CD4-positive, CD25-positive, alpha-beta regulatory T cell (primary cell): ENCODE measurements around the gene OFD1. TPM values are rescaled to one million over a fixed set of nuclear protein-coding genes. Genes with fewer than 3 reads are reported as not detected.

Experiments used
- ATAC-seq, 2 donors: fragments of 150-1000 bp; cut with Tn5 transposase; one replicate each; pipeline ENCODE4 v1.10.0; 2021; ENCODE audit warnings: low read depth in 2 of 2, moderate number of reproducible peaks in 2 of 2, moderate library complexity in 1 of 2
- DNase-seq, 3 donors: peaks; one replicate each; pipeline versions ENCODE4 v3.0.0 to v3.0.0-alpha.2; 2012 to 2022; ENCODE audit warnings: mixed read lengths in 1 of 3
- H3K27ac ChIP-seq: one replicate; pipeline ENCODE4 v1.7.0; 2013; ENCODE audit warnings: mild to moderate bottlenecking, low read length; ENCODE audit not compliant: insufficient read depth, poor library complexity, severe bottlenecking
- H3K27me3 ChIP-seq: one replicate; pipeline ENCODE4 v1.7.0; 2013; ENCODE audit warnings: low read length; ENCODE audit not compliant: control insufficient read depth, insufficient read depth
- H3K36me3 ChIP-seq: one replicate; pipeline ENCODE4 v1.7.0; 2013; ENCODE audit warnings: mild to moderate bottlenecking, low read length, moderate library complexity; ENCODE audit not compliant: control insufficient read depth, insufficient read depth
- H3K4me1 ChIP-seq: 2 replicates; pipeline ENCODE4 v1.7.0; 2013; ENCODE audit warnings: mild to moderate bottlenecking, low read length; ENCODE audit not compliant: insufficient read depth, control insufficient read depth, poor library complexity, severe bottlenecking
- H3K4me3 ChIP-seq: one replicate; pipeline ENCODE4 v1.7.0; 2013; ENCODE audit warnings: low read depth, mild to moderate bottlenecking, low read length, moderate library complexity
- H3K9me3 ChIP-seq, 2 experiments: 1 replicate in 1 of 2; 2 replicates in 1 of 2; pipeline ENCODE4 v1.7.0; 2013; ENCODE audit warnings: low read length in 2 of 2, mild to moderate bottlenecking in 1 of 2, moderate library complexity in 1 of 2; ENCODE audit not compliant: control insufficient read depth in 2 of 2
- H3K27ac Mint-ChIP-seq, 3 donors: one replicate each; pipeline ENCODE4 v1.8.0; 2020 to 2022; ENCODE audit warnings: mild to moderate bottlenecking in 3 of 3, mixed read lengths in 3 of 3, moderate library complexity in 2 of 3
- H3K27me3 Mint-ChIP-seq: one replicate; pipeline ENCODE4 v1.8.0; 2022; ENCODE audit warnings: mild to moderate bottlenecking, mixed read lengths
- H3K36me3 Mint-ChIP-seq: one replicate; pipeline ENCODE4 v1.8.0; 2020; ENCODE audit warnings: mixed read lengths
- H3K4me1 Mint-ChIP-seq, 4 donors: one replicate each; pipeline ENCODE4 v1.8.0; 2020 to 2022; ENCODE audit warnings: mixed read lengths in 4 of 4, mild to moderate bottlenecking in 1 of 4
- H3K4me3 Mint-ChIP-seq, 4 donors: one replicate each; pipeline ENCODE4 v1.8.0; 2020 to 2022; ENCODE audit warnings: mild to moderate bottlenecking in 4 of 4, mixed read lengths in 4 of 4, moderate library complexity in 3 of 4
- H3K9me3 Mint-ChIP-seq, 7 donors: one replicate each; pipeline ENCODE4 v1.8.0; 2020 to 2022; ENCODE audit warnings: mixed read lengths in 7 of 7, mild to moderate bottlenecking in 3 of 7, moderate library complexity in 2 of 7
- polyA plus RNA-seq, 4 donors: library from polyadenylated mRNA; unstranded; fragments of 300-500 nt; fragmentation: Illumina TruSeq; gene quantifications; one replicate each; pipeline ENCODE4 v1.2.3, GENCODE V29; 2021
- total RNA-seq: library from RNA; stranded (reverse); gene quantifications from one replicate; pipeline ENCODE4 v1.2.3, GENCODE V29; 2022

Gene OFD1
- total and polyA plus RNA-seq, 5 donors from 2014 or later: 26.9 to 79.9 (median 34.5) TPM

DNA sequence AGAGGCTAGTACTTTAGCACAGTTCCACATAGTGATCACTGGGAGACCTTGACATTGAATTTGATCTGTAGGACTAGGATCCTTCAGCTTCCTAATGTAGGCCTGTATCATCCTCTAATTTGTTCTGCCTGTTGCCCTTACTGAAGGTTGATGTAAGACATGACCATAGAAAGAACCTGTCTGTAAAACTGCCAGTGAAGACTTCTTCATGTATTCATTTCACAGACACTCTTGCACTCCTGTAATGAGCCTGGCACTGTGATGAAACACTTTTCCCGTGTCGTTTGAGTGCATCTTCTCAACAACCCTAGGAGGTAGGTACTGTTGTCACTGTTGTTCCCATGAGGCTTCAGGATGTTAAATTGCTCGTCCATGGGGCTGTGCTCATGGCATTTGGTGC lies 31.0 kb upstream of the OFD1 start:
- DNase-seq (no peak), ATAC-seq (no peak)
- H3K4me1 Mint-ChIP-seq: peaks cover 18 to 49% (median 34%) of the 10 kb centered on the region in 4 donors
- peaks cover 6% of the 10 kb centered on the region for H3K4me1 ChIP-seq
- no peak overlapping the region for H3K4me3 ChIP-seq
- H3K36me3 Mint-ChIP-seq: peaks cover 13% of the 10 kb centered on the region
- H3K27me3 ChIP-seq: no peaks in the 10 kb centered on the region
- H3K27ac ChIP-seq: no peak overlapping the region
- no peak overlapping the region for H3K4me3 Mint-ChIP-seq
- H3K27ac Mint-ChIP-seq: peak overlapping the region in 2 of 3 donors; percentile 60 to 69
- no peaks in the 10 kb centered on the region for H3K9me3 Mint-ChIP-seq
- H3K27me3 Mint-ChIP-seq: no peaks in the 10 kb centered on the region
- H3K36me3 ChIP-seq: peaks cover 2% of the 10 kb centered on the region
- no peaks in the 10 kb centered on the region for H3K9me3 ChIP-seq

DNA sequence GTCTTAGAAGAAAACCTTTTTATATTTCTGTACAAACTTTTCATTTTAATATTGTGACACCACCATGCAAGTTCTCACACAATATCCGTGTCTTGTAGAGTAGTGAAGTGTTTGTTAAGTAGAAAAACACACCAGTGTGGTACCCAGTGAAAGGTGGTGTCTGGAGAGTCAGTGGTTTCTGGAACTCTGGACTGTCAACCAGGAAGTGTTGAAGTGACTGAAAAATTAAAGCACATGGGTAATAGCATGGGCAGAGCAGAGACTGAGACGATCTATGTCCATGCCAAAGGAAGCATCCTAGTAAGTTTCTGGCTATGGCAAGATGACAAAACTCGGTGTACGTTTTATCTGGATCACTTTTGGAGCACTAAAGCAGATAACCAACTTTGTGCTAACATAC lies 23.4 kb upstream of the OFD1 start:
- no peak overlapping the region for H3K4me3 Mint-ChIP-seq
- peak overlapping the region in 2 of 3 donors; percentile 39 to 59 for H3K27ac Mint-ChIP-seq
- Histone ChIP-seq H3K4me3 (no peak overlapping the region), H3K9me3 (no peaks in the 10 kb centered on the region), H3K27ac (no peak overlapping the region), H3K27me3 (no peaks in the 10 kb centered on the region), H3K36me3 (peaks cover 20% of the 10 kb centered on the region), H3K4me1 (no peaks in the 10 kb centered on the region)
- DNase-seq (no peak), ATAC-seq (no peak)
- H3K36me3 Mint-ChIP-seq: peaks cover 26% of the 10 kb centered on the region
- no peaks in the 10 kb centered on the region for H3K27me3 Mint-ChIP-seq
- H3K4me1 Mint-ChIP-seq: peaks cover 0 to 6% (median under 1%) of the 10 kb centered on the region in 4 donors
- H3K9me3 Mint-ChIP-seq: no peaks in the 10 kb centered on the region

DNA sequence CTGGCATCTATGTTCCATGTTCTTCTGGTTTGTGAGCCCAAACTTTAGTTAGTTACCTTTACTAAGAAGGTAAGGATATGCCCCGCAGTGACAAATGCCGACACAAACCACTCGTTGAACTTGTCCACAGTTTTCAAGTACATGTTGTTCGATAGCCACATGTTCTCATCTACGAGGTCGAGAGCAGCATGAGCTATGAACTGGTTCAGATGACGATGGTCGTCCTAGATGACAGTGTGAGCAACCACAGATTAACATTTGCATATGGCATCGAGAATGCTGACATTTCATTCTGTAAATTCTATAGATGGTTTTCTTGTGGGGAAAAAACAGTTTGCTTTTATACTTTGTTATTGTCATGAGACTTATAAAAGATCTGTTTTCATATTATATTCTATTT lies 18.1 kb upstream of the OFD1 start:
- Histone ChIP-seq H3K27ac (no peak overlapping the region), H3K36me3 (peaks cover 13% of the 10 kb centered on the region), H3K27me3 (no peaks in the 10 kb centered on the region), H3K4me1 (peaks cover 5% of the 10 kb centered on the region), H3K9me3 (no peaks in the 10 kb centered on the region), H3K4me3 (no peak overlapping the region)
- no peak for ATAC-seq
- H3K36me3 Mint-ChIP-seq: peaks cover 20% of the 10 kb centered on the region
- DNase-seq: no peak
- H3K27ac Mint-ChIP-seq: peak overlapping the region in 1 of 3 donors; percentile 71
- no peaks in the 10 kb centered on the region for H3K9me3 Mint-ChIP-seq
- peak overlapping the region in 1 of 4 donors; percentile 35 for H3K4me3 Mint-ChIP-seq
- H3K27me3 Mint-ChIP-seq: no peaks in the 10 kb centered on the region
- H3K4me1 Mint-ChIP-seq: peaks cover 4 to 36% (median 22%) of the 10 kb centered on the region in 4 donors

DNA sequence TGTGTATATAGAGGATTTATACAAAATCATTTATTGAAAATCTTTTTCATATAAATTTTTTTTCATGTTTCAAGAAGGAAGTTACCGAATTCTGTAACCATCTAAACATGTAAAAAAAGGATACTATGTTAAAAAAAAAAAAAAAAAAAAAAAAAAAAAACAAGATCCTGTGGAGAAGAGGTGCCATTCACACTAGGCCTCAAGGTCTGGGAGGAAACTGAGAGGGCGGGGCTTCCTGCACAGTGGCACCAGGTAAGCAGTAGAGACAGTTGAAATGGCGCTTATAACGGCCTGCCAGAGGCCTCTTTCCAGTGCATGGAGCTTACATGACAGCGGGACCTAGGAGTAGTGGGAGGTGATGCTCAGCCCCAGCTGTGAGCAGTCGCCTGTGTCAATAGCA lies 17.6 kb upstream of the OFD1 start:
- Mint-ChIP-seq H3K9me3 (no peaks in the 10 kb centered on the region), H3K4me3 (peak overlapping the region in 2 of 4 donors; percentile 57 to 60), H3K27ac (peak overlapping the region in 2 of 3 donors; percentile 75 to 89), H3K27me3 (no peaks in the 10 kb centered on the region), H3K4me1 (peaks cover 4 to 40% (median 23%) of the 10 kb centered on the region in 4 donors), H3K36me3 (peaks cover 16% of the 10 kb centered on the region)
- DNase-seq (peak; percentile 10 to 75 (median 46)), ATAC-seq (peak; percentile 78 to 86)
- Histone ChIP-seq H3K4me3 (peak overlapping the region; percentile 51), H3K4me1 (peaks cover 5% of the 10 kb centered on the region), H3K36me3 (peaks cover 11% of the 10 kb centered on the region), H3K27me3 (no peaks in the 10 kb centered on the region), H3K9me3 (no peaks in the 10 kb centered on the region), H3K27ac (no peak overlapping the region)

DNA sequence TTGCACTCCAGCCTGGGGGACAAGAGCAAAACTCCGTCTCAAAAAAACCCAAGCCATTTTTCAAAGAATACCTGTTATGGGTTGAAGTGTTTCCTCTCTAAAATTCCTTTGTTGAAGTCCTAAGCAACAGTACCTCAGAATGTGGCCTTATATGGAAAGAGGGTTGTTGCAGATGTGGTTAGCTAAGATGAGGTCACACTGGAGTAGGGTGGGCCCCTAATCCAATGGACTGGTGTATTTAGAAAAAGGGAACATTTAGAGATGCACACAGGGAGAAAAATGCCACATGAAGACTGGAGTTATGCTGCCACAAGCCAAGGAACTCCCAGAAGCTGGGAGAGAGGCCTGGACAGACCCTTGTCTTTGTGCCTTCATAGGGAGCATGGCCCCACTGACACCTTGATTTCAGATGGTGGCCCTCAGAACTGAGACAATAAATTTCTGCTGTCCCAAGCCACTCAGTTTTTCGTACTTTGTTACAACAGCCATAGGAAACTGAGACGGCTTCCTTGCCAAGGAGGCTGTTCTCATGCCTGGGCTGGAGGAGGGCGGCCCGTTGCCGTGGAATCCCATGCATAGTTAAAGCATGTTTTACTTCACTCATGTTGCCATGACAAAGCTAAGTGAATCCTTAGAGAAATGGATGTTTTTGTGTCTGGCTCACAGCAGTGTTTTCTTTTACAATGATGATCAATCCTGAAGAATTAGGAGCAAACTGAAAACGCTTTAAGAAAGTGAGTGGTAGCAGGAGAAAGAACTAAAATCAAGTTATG lies 16.7 kb upstream of the OFD1 start:
- Mint-ChIP-seq H3K4me1 (peaks cover 4 to 48% (median 23%) of the 10 kb centered on the region in 4 donors), H3K27me3 (no peaks in the 10 kb centered on the region), H3K27ac (peak overlapping the region; percentile 38 to 75 (median 56)), H3K36me3 (peaks cover 16% of the 10 kb centered on the region), H3K9me3 (peaks cover 0 to 4% (median 0%) of the 10 kb centered on the region in 7 donors), H3K4me3 (no peak overlapping the region)
- no peaks in the 10 kb centered on the region for H3K9me3 ChIP-seq
- H3K36me3 ChIP-seq: peaks cover 11% of the 10 kb centered on the region
- H3K27me3 ChIP-seq: no peaks in the 10 kb centered on the region
- no peak overlapping the region for H3K4me3 ChIP-seq
- H3K4me1 ChIP-seq: peaks cover 7% of the 10 kb centered on the region
- DNase-seq: no peak
- H3K27ac ChIP-seq: no peak overlapping the region
- no peak for ATAC-seq

DNA sequence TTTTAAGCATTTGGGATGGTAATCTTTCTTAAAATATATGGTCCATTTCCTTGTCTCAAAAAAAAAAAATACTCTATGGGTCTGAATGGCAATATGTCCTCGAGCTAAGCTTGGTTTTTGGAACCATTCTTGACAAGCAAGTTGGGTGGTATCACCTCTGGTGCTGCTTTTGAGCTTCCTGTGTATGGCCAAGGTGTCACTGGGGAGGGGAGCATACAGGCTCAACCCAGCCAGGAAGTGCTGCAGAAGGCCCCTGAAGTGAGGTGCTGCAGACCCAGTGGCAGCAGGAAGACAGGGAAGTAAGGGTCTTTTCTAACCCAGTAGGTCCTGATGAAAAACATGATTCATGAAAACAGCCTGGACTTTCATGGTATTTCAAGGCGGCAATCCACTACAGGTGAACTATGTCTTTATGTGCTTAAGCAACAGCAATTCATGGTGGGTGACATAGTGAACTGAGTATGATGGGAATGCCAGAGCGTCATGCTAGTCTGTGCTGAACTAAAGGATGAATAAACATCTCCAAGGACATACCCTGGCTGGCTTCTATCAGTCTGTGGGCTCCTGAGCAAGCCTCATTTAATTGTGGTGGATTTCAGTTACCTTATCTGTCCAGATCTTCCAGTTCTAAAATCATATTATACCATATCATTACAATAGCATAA lies 15.2 kb upstream of the OFD1 start:
- no peaks in the 10 kb centered on the region for H3K27me3 Mint-ChIP-seq
- H3K4me3 ChIP-seq: no peak overlapping the region
- DNase-seq (peak in 2 of 3 donors; percentile 9 to 61), ATAC-seq (peak in 1 of 2 donors; percentile 52)
- H3K4me3 Mint-ChIP-seq: peak overlapping the region in 2 of 4 donors; percentile 8 to 69
- H3K9me3 ChIP-seq: no peaks in the 10 kb centered on the region
- no peaks in the 10 kb centered on the region for H3K27me3 ChIP-seq
- H3K27ac Mint-ChIP-seq: peak overlapping the region; percentile 41 to 76 (median 48)
- H3K4me1 ChIP-seq: peaks cover 12% of the 10 kb centered on the region
- peaks cover 0 to 4% (median 0%) of the 10 kb centered on the region in 7 donors for H3K9me3 Mint-ChIP-seq
- H3K27ac ChIP-seq: peak overlapping the region; percentile 14
- peaks cover 25% of the 10 kb centered on the region for H3K36me3 Mint-ChIP-seq
- H3K4me1 Mint-ChIP-seq: peaks cover 4 to 56% (median 29%) of the 10 kb centered on the region in 4 donors
- H3K36me3 ChIP-seq: peaks cover 11% of the 10 kb centered on the region

DNA sequence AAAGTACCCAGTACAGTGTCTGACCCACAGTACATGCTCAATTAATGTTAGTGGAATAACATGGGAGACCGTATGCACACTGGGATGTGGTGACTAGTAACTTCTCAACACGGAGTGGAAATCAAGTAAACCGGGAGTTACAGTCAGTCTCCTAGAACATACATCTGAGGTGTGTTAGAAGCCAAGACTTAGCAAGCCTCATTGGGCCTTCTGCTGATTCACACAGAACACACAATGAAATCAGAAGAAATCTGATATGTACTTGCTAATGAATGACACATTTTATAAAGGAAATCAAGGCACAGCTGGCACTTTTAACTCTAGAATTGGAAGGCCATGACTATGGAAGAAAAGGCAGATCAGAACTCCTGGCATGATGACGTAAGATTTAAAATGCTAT lies 13.2 kb upstream of the OFD1 start:
- no peak for DNase-seq
- no peak overlapping the region for H3K4me3 ChIP-seq
- no peak overlapping the region for H3K4me3 Mint-ChIP-seq
- H3K9me3 Mint-ChIP-seq: peaks cover 0 to 4% (median 0%) of the 10 kb centered on the region in 7 donors
- peak overlapping the region in 1 of 3 donors; percentile 21 for H3K27ac Mint-ChIP-seq
- H3K9me3 ChIP-seq: no peaks in the 10 kb centered on the region
- peaks cover 7% of the 10 kb centered on the region for H3K36me3 ChIP-seq
- H3K27me3 Mint-ChIP-seq: no peaks in the 10 kb centered on the region
- ATAC-seq: no peak
- H3K27ac ChIP-seq: no peak overlapping the region
- H3K36me3 Mint-ChIP-seq: peaks cover 27% of the 10 kb centered on the region
- H3K4me1 ChIP-seq: peaks cover 18% of the 10 kb centered on the region
- no peaks in the 10 kb centered on the region for H3K27me3 ChIP-seq
- peaks cover 13 to 74% (median 40%) of the 10 kb centered on the region in 4 donors for H3K4me1 Mint-ChIP-seq
